SK-N-SH (cell line): ENCODE results near the gene ETFA.

Source experiments
- NFIC ChIP-seq: IDR thresholded peaks from 2 replicates; pipeline ENCODE4 v1.4.0; 2012; ENCODE audit warnings: borderline replicate concordance
- TAF1 ChIP-seq: IDR thresholded peaks from 2 replicates; pipeline ENCODE4 v1.6.1; 2012; ENCODE audit warnings: low read depth, mild to moderate bottlenecking, low read length, moderate library complexity, borderline replicate concordance
- YY1 ChIP-seq: IDR thresholded peaks from 2 replicates; pipeline ENCODE4 v1.4.0; 2012; ENCODE audit warnings: low read depth, mild to moderate bottlenecking

- TF ChIP-seq YY1 (no peak), NFIC (no peak), TAF1 (no peak)
Observed at GRCh38 chr15:76345583-76345879, 34.3 kb upstream of the ETFA start.
